ENCODE data around the gene APOBEC3G.

APOBEC3G gene

GRCh38 chr22:39081598-39081997 lies 4.5 kb downstream of the APOBEC3G start:
- in situ Hi-C loops (cut with HindIII; ENCODE audit: low pct_ligation_motif_present, low sequenced_read_pairs) = no loop called here
- TF ChIP-seq CTCF (IDR thresholded peaks at IDR 0.05; ENCODE audit: low read depth, low read length, missing control alignments) = no peak
- DNase-seq = no peak
- H3K36me3 ChIP-seq (replicated peaks) = no peaks in the 10 kb centered on the region
- H3K4me3 ChIP-seq (ENCODE audit: low read depth, low read length) = no peak overlapping the region
- no peak overlapping the region for H3K27ac ChIP-seq
- H3K27me3 ChIP-seq (replicated peaks) = no peaks in the 10 kb centered on the region

- no peaks in the 10 kb centered on the region for H3K36me3 ChIP-seq (replicated peaks)
- no peak for DNase-seq
- no peaks in the 10 kb centered on the region for H3K27me3 ChIP-seq (replicated peaks)
- in situ Hi-C loops (cut with HindIII; ENCODE audit: low pct_ligation_motif_present, low sequenced_read_pairs) = no loop called here
- no peak overlapping the region for H3K4me3 ChIP-seq (ENCODE audit: low read depth, low read length)
- no peak for TF ChIP-seq CTCF (IDR thresholded peaks at IDR 0.05; ENCODE audit: low read depth, low read length, missing control alignments)
- H3K27ac ChIP-seq = no peak overlapping the region
Observed at GRCh38 chr22:39083212-39084165, 6.4 kb downstream of the APOBEC3G start.

- no peak overlapping the region for H3K4me3 ChIP-seq (ENCODE audit: low read depth, low read length)
- in situ Hi-C loops (cut with HindIII; ENCODE audit: low pct_ligation_motif_present, low sequenced_read_pairs) = no loop called here
- H3K36me3 ChIP-seq (replicated peaks) = no peaks in the 10 kb centered on the region
- H3K27ac ChIP-seq = no peak overlapping the region
- DNase-seq = no peak
- H3K27me3 ChIP-seq (replicated peaks) = no peaks in the 10 kb centered on the region
- no peak for TF ChIP-seq CTCF (IDR thresholded peaks at IDR 0.05; ENCODE audit: low read depth, low read length, missing control alignments)
Observed at GRCh38 chr22:39084666-39085065, 7.6 kb downstream of the APOBEC3G start.

- DNase-seq = no peak
- in situ Hi-C loops (cut with HindIII; ENCODE audit: low pct_ligation_motif_present, low sequenced_read_pairs) = no loop called here
- no peak overlapping the region for H3K4me3 ChIP-seq (ENCODE audit: low read depth, low read length)
- H3K27ac ChIP-seq = no peak overlapping the region
- no peaks in the 10 kb centered on the region for H3K36me3 ChIP-seq (replicated peaks)
- no peaks in the 10 kb centered on the region for H3K27me3 ChIP-seq (replicated peaks)
- no peak for TF ChIP-seq CTCF (IDR thresholded peaks at IDR 0.05; ENCODE audit: low read depth, low read length, missing control alignments)
Observed at GRCh38 chr22:39087098-39087497, 10.0 kb downstream of the APOBEC3G start.

- no peak overlapping the region for H3K27ac ChIP-seq
- no peaks in the 10 kb centered on the region for H3K36me3 ChIP-seq (replicated peaks)
- H3K4me3 ChIP-seq (ENCODE audit: low read depth, low read length) = no peak overlapping the region
- no peak for TF ChIP-seq CTCF (IDR thresholded peaks at IDR 0.05; ENCODE audit: low read depth, low read length, missing control alignments)
- DNase-seq = no peak
- in situ Hi-C loops (cut with HindIII; ENCODE audit: low pct_ligation_motif_present, low sequenced_read_pairs) = no loop called here
- no peaks in the 10 kb centered on the region for H3K27me3 ChIP-seq (replicated peaks)
Observed at GRCh38 chr22:39087881-39088684, 11.0 kb downstream of the APOBEC3G start.

All from brain microvascular endothelial cell (primary cell).